HG02571 (cell line): ENCODE results near the gene MAP1LC3B2.

Experiments
- ATAC-seq: cut with Tn5 transposase; IDR thresholded peaks from one replicate; pipeline ENCODE4 v1.9.1; 2021; ENCODE audit warnings: mild to moderate bottlenecking, moderate library complexity; ENCODE audit not compliant: unreplicated experiment

MAP1LC3B2 gene

DNA sequence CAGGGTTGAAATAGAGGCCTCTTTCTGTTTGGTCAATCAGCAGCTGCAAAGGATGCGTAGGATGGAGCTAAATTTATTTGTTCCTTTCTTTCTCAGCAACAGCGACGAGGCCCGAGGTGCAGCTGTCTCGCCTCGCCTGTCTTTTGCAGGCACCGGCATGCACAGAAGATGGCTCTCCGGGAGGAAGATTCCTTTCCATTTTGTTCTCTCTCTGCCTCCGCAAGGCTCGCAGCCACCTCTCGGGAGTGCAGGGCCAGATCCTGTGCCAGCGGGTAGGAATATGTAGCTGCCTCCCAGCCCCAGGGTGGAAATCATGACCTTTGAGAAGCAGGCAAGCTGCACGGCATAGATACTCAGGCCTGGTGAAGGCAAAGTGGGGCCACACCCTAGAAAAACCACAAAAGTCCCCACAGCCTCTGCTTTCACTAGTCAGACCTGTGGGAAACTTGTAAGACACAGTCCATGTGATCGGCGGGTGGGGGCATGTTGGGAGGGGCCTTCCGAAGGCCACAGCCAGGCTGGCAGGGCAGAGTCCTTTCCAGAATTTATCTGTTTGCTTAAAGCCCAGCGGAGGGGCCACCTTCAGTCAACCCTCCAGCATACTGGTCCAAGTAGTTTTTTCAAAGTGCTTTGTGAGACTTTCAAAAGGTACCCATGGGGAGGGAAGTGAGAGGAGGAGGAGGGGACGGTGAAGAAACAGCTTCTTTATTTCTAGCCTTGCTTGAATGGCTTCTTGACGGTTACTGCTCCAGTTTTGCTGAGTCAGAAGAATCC lies at the start of gene MAP1LC3B2:
Gene MAP1LC3B2 (plus strand): TSS at position 220 of the 774 bp plus-strand sequence. CDS start 16,562 bp downstream, outside the sequence.
- peak; percentile 72 for ATAC-seq

GRCh38 chr12:116513944-116514343 lies 45.2 kb upstream of the MAP1LC3B2 start:
- no peak for ATAC-seq

DNA sequence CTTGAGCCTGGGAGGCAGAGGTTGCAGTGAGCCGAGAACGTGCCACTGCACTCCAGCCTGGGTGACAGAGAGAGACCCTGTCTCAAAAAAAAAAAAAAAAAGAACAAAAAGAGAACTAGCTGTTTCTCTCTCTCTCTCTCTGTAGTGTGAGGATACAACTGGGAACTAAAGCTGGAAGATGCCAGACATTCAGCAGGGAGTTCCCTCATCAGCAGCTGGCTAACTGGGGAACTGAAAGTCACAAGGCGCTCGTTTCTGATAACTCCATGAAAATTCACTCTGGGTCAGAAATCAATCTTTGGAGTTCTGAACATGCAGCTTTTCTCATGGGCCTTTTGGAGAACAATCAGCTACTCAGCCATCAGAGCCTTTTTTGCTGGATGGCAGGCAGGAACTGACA lies 43.5 kb upstream of the MAP1LC3B2 start:
- ATAC-seq, result no peak

DNA sequence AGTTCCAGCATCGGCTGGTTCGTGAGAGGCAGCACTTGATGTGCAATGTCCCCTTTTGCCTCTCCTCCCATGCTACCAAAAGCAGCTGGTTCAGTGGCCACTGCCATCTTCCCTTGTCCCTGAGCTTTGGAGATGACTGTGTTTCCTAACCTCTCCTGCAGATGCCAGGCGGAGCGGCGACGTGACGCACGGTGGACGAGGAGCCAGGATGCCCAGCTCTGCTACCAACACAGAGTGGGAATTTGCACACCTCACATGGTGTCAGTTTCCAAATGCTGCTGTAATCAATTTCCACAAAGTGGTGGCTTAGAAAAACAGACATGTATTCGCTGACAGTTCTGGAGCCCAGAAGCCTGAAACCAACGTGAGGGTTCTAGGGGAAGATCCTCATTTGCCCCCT lies 42.5 kb upstream of the MAP1LC3B2 start:
- no peak for ATAC-seq

DNA sequence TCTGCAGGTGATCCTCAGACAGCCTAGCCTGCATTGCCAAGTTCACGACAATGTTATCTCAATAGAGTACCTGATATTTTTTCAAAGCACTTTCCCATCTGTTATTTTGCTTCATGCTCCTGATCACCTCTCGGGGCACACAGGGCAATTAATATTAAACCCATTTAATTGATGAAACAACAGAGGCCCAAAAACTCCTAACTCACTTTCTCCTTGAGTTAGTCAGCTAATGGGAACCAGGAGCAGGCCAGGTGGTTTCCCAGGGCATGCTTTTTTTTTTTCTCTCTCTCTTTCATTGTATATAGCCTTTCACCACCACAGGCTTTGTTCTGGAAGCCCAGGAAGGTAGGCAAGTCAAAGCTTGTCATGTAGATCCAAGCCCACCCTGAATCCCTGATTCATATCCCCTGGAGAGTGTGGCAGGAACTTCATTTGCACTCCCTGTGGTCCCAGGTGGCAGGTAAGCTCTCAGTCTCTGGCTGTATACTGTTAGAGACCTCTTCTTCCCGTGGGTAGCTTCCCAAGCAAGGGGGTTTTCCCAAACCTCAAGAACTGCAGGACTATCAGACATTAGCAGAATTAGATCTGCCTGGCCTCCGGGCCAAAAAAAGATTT lies 41.6 kb upstream of the MAP1LC3B2 start:
- no peak for ATAC-seq

DNA sequence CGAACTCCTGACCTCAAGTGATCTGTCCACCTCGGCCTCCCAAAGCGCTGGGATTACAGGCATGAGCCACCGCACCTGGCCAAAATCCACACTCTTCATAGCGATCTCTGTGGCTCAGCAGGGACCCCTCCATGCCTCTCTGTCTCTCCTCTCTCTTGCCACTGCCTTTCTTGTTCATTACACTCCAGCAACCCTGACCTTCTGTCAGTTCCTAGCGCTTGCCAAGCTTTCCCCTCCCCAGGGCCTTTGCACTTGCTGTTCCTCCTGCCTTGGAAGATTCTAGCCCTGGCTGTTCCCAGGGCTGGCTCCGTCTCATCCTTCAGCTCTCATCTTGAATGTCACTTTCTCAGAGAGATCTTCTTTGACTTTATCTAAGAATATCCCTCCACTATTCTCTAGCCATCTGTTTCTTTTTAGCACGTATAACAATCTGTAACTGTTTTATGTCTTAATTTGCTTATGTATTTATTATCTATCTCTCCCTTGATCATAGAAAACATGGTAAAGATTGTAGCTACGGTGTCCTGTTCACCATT lies 38.9 kb upstream of the MAP1LC3B2 start:
- ATAC-seq, result no peak

DNA sequence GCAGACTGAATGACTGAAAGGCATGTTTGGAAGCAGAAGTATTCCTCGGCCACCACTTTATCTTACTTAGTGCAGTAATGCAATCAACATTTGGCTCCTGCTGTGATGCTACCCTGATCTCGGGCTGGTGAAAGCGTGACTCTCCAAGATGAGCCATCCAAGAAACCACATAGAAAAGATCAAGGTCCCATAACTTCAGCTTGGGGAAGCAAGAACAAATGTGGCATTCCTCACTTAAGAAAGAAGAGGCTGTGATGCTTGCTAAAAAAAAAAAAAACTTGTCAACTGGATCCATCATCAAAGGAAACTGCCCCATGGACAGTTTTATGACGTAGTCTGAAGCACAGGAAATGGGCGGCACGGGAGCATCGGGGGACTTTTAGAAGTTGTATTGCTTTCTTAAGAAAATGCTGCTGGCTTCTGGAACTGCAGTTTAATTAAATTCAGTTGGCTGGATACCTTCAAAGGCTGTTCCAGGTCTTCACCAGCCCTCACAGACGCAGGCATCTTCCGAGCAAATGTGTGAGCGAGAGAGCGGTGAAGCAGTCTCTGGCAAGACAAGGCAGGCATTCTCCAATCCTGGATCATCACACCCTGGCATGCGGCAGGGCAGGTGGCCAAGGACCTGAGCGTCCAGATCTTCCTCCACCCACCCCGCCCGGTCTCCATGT lies 38.2 kb upstream of the MAP1LC3B2 start:
- no peak for ATAC-seq

DNA sequence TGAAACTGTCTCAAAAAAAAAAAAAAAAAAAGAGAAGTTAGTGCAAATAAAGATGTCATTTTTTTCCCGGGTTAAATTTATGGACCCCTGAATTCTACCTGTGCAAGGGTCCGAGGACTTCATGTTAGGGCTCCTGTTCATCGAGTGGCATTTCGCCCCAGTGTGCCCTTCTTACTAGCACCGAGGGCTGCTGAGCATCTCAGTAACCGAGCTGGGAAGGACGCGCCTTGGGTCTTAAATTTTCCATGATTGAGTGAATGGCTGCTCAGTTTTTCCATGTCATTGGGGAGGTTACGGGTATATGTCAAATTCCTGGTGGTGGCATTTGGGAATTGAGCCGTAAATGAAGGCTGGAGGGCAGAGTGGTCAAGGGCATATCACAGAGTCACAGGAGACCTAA lies 34.9 kb upstream of the MAP1LC3B2 start:
- ATAC-seq, result no peak

- no peak for ATAC-seq
These were observed 34.2 kb upstream of the MAP1LC3B2 start for GRCh38 chr12:116524964-116525379.

GRCh38 chr12:116525418-116526001 lies 33.7 kb upstream of the MAP1LC3B2 start:
- ATAC-seq, result no peak

DNA sequence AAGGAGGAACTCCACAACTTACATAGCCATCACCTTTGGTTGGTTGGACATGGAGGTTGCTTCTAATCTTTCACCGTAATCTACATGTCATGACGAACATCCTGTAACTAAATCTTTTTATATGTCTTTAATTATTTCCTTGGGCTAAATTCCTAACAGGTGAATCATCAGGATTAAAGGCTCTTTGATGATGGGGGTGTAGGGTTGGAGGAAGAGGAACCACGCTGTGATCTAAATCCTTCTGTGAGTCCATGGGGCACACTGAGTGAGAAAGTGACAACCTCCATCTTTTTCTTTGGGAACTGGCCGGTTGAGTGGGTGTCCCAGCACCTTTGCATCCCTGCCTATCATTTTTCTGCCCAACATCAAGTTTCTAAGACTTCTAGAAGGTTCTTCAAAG lies 31.1 kb upstream of the MAP1LC3B2 start:
- ATAC-seq, result no peak

DNA sequence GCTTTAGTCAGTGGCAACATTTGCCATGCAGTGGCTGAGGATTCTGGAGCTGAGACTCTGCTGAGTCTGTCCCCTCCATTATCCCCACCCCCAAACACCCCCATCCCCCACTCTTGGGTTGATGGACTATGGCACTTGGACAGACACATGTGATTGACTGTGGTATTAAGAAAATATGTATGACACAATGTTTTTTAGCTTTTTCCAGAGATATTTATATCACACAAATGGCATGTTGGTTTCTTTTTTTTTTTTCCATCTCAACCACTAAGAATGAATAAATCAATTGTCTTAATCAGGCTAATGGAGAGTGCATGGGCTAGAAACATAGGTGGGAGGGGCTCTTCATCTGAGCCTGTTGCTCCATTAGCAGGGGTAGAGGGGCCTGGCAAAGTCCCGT lies 30.7 kb upstream of the MAP1LC3B2 start:
- no peak for ATAC-seq

GRCh38 chr12:116529048-116529447 lies 30.1 kb upstream of the MAP1LC3B2 start:
- ATAC-seq, result no peak

- no peak for ATAC-seq
These were observed 29.5 kb upstream of the MAP1LC3B2 start for GRCh38 chr12:116529686-116530085.

- no peak for ATAC-seq
These were observed 26.8 kb upstream of the MAP1LC3B2 start for GRCh38 chr12:116532428-116532827.

GRCh38 chr12:116532986-116533342 lies 26.2 kb upstream of the MAP1LC3B2 start:
- ATAC-seq, result no peak

DNA sequence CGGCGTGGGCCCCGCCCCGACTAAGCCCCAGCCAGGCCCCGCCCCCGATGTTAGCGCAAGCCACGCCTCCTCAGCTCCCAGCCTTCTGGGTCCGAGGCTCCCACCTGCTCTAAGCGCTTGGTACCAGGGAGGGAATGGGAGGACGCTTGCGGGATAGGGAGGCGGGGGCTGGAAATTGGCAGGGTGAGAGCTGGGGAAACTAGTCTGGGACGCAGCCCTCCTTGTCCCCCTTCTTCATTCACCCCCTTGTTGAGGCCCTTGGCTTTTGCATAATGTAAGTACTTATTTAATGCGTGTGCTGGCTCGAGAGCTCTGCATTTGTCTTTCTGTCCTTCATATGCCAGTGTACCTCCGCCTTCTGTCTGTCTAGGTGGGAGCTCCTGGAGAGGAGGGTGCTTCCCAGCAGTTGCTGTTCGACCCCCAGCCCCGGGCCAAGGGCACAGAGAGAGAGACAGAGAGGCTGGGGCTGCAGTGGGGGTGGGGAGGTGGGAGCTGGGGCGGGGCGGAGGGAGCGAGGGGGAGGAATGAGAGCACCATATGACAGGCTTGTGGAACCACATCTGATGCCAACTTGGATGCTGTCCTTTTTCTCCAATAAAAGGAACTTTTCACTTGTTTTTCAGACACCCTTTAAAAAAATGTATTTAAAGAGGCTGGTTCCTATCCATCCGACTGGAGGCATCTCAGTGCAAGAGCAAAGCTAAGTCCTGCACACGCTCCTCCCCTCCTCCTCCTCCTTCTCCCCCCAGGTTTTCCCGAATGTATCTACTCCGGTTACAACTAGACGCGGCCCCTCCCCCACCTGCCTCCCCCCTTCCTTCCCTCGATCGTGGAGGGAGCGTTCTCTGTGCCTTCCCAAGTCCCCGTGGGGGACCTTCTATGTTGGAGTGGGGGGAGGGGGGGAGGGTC lies 25.6 kb upstream of the MAP1LC3B2 start:
- ATAC-seq, result peak; percentile 57

GRCh38 chr12:116534311-116535121 lies 24.7 kb upstream of the MAP1LC3B2 start:
- no peak for ATAC-seq

GRCh38 chr12:116535241-116535640 lies 23.9 kb upstream of the MAP1LC3B2 start:
- ATAC-seq, result no peak
